Measurements from ENCODE around the gene MRO. TPM values are rescaled to one million over a fixed set of nuclear protein-coding genes. Genes with fewer than 3 reads are reported as not detected.

Gene MRO
- total RNA-seq, 1 donor = 1.8 TPM

- no peaks in the 10 kb centered on the region for H3K4me1 ChIP-seq (ENCODE audit: insufficient read depth, low read length)
- H3K27me3 ChIP-seq (ENCODE audit: insufficient read depth, low read length) = no peaks in the 10 kb centered on the region
- no peak for DNase-seq (ENCODE audit: insufficient read length, low spot score, missing footprints)
- H3K79me2 ChIP-seq (ENCODE audit: insufficient read depth, low read length) = no peaks in the 10 kb centered on the region
- H3K27ac ChIP-seq (ENCODE audit: low read depth, low read length) = no peak overlapping the region
- no peak overlapping the region for H2AFZ ChIP-seq (ENCODE audit: low read length)
- H3K36me3 ChIP-seq (ENCODE audit: insufficient read depth, low read length) = no peaks in the 10 kb centered on the region
- TF ChIP-seq CTCF (IDR thresholded peaks at IDR 0.05; ENCODE audit: extremely low read depth, low read depth, low read length) = no peak
- no peaks in the 10 kb centered on the region for H3K9me3 ChIP-seq (ENCODE audit: low read depth, low read length)
- no peaks in the 10 kb centered on the region for H4K20me1 ChIP-seq (ENCODE audit: insufficient read depth, low read length)
- H3K4me2 ChIP-seq (ENCODE audit: insufficient read depth, low read length) = no peak overlapping the region
- no peak overlapping the region for H3K4me3 ChIP-seq (ENCODE audit: insufficient read depth, low read length)
Measured at GRCh38 chr18:50775207-50775606, 44.6 kb downstream of the MRO start.

GRCh38 chr18:50769463-50769862 is 50.4 kb downstream of the MRO start:
- Histone ChIP-seq H3K79me2 (ENCODE audit: insufficient read depth, low read length) (no peaks in the 10 kb centered on the region), H3K4me1 (ENCODE audit: insufficient read depth, low read length) (no peaks in the 10 kb centered on the region), H3K27me3 (ENCODE audit: insufficient read depth, low read length) (no peaks in the 10 kb centered on the region), H3K36me3 (ENCODE audit: insufficient read depth, low read length) (no peaks in the 10 kb centered on the region), H4K20me1 (ENCODE audit: insufficient read depth, low read length) (no peaks in the 10 kb centered on the region), H3K4me3 (ENCODE audit: insufficient read depth, low read length) (no peak overlapping the region), H3K4me2 (ENCODE audit: insufficient read depth, low read length) (no peak overlapping the region), H3K9me3 (ENCODE audit: low read depth, low read length) (peaks cover 2% of the 10 kb centered on the region), H2AFZ (ENCODE audit: low read length) (no peak overlapping the region), H3K27ac (ENCODE audit: low read depth, low read length) (no peak overlapping the region)
- TF ChIP-seq CTCF (IDR thresholded peaks at IDR 0.05; ENCODE audit: extremely low read depth, low read depth, low read length) = no peak
- DNase-seq (ENCODE audit: insufficient read length, low spot score, missing footprints) = no peak

GRCh38 chr18:50757358-50757757 is 62.5 kb downstream of the MRO start:
- TF ChIP-seq CTCF (IDR thresholded peaks at IDR 0.05; ENCODE audit: extremely low read depth, low read depth, low read length) = no peak
- H3K36me3 ChIP-seq (ENCODE audit: insufficient read depth, low read length) = no peaks in the 10 kb centered on the region
- H3K27me3 ChIP-seq (ENCODE audit: insufficient read depth, low read length) = no peaks in the 10 kb centered on the region
- H3K79me2 ChIP-seq (ENCODE audit: insufficient read depth, low read length) = no peaks in the 10 kb centered on the region
- DNase-seq (ENCODE audit: insufficient read length, low spot score, missing footprints) = no peak
- no peaks in the 10 kb centered on the region for H3K9me3 ChIP-seq (ENCODE audit: low read depth, low read length)
- no peak overlapping the region for H3K27ac ChIP-seq (ENCODE audit: low read depth, low read length)
- H3K4me3 ChIP-seq (ENCODE audit: insufficient read depth, low read length) = no peak overlapping the region
- no peak overlapping the region for H3K4me2 ChIP-seq (ENCODE audit: insufficient read depth, low read length)
- H2AFZ ChIP-seq (ENCODE audit: low read length) = no peak overlapping the region
- H4K20me1 ChIP-seq (ENCODE audit: insufficient read depth, low read length) = no peaks in the 10 kb centered on the region
- no peaks in the 10 kb centered on the region for H3K4me1 ChIP-seq (ENCODE audit: insufficient read depth, low read length)

- H2AFZ ChIP-seq (ENCODE audit: low read length) = no peak overlapping the region
Measured at GRCh38 chr18:50754297-50754696, 65.5 kb downstream of the MRO start.

More at GRCh38 chr18:50754297-50754696, 65.5 kb downstream of the MRO start:
- no peaks in the 10 kb centered on the region for H3K27me3 ChIP-seq (ENCODE audit: insufficient read depth, low read length)
- H4K20me1 ChIP-seq (ENCODE audit: insufficient read depth, low read length) = no peaks in the 10 kb centered on the region
- no peaks in the 10 kb centered on the region for H3K79me2 ChIP-seq (ENCODE audit: insufficient read depth, low read length)
- no peaks in the 10 kb centered on the region for H3K36me3 ChIP-seq (ENCODE audit: insufficient read depth, low read length)
- TF ChIP-seq CTCF (IDR thresholded peaks at IDR 0.05; ENCODE audit: extremely low read depth, low read depth, low read length) = no peak
- H3K4me2 ChIP-seq (ENCODE audit: insufficient read depth, low read length) = no peak overlapping the region
- no peak for DNase-seq (ENCODE audit: insufficient read length, low spot score, missing footprints)
- no peak overlapping the region for H3K4me3 ChIP-seq (ENCODE audit: insufficient read depth, low read length)
- no peaks in the 10 kb centered on the region for H3K4me1 ChIP-seq (ENCODE audit: insufficient read depth, low read length)
- no peaks in the 10 kb centered on the region for H3K9me3 ChIP-seq (ENCODE audit: low read depth, low read length)
- no peak overlapping the region for H3K27ac ChIP-seq (ENCODE audit: low read depth, low read length)

All from osteoblast (primary cell).